Duodenal mucosa (tissue), 2 donors: ENCODE data around the gene SPATA20.

Experiments
- H3K27ac ChIP-seq: one replicate; pipeline ENCODE4 v1.7.0; 2013; ENCODE audit warnings: low read depth, low read length
- H3K27me3 ChIP-seq, 2 donors: one replicate each; pipeline ENCODE4 v1.7.0; 2013; ENCODE audit warnings: low read length in 2 of 2, control low read depth in 1 of 2; ENCODE audit not compliant: insufficient read depth in 2 of 2, control insufficient read depth in 1 of 2
- H3K36me3 ChIP-seq, 2 donors: one replicate each; pipeline ENCODE4 v1.7.0; 2013; ENCODE audit warnings: low read length in 2 of 2, control low read depth in 1 of 2; ENCODE audit not compliant: insufficient read depth in 2 of 2, control insufficient read depth in 1 of 2
- H3K4me1 ChIP-seq, 2 donors: one replicate each; pipeline ENCODE4 v1.7.0; 2013; ENCODE audit warnings: low read length in 2 of 2, control low read depth in 1 of 2; ENCODE audit not compliant: insufficient read depth in 2 of 2, control insufficient read depth in 1 of 2
- H3K4me3 ChIP-seq, 2 donors: one replicate each; pipeline ENCODE4 v1.7.0; 2013; ENCODE audit warnings: low read length in 2 of 2, low read depth in 1 of 2
- H3K9ac ChIP-seq, 2 donors: one replicate each; pipeline ENCODE4 v1.7.0; 2013; ENCODE audit warnings: low read length in 2 of 2, low read depth in 1 of 2
- H3K9me3 ChIP-seq, 2 donors: one replicate each; pipeline ENCODE4 v1.7.0; 2013; ENCODE audit warnings: low read length in 2 of 2, control low read depth in 1 of 2; ENCODE audit not compliant: control insufficient read depth in 1 of 2

SPATA20 gene

GRCh38 chr17:50547035-50547735 is at the start of gene SPATA20:
Gene SPATA20, plus strand, starts transcription at chr17:50547174. Its CDS starts 35 bp downstream, at chr17:50547209.
- Histone ChIP-seq H3K9ac (peak within 1 kb of the TSS; percentile 77 to 86), H3K27me3 (no peaks in the 10 kb centered on the region), H3K4me1 (peaks cover 33 to 34% of the 10 kb centered on the region in 2 donors), H3K9me3 (no peaks in the 10 kb centered on the region), H3K36me3 (peaks cover 0 to 9% of the 10 kb centered on the region in 2 donors), H3K27ac (peak within 1 kb of the TSS; percentile 45), H3K4me3 (peak within 1 kb of the TSS; percentile 81 to 83)

GRCh38 chr17:50498021-50498874 is 48.7 kb upstream of the SPATA20 start:
- Histone ChIP-seq H3K27me3 (no peaks in the 10 kb centered on the region), H3K4me1 (peaks cover 8 to 9% of the 10 kb centered on the region in 2 donors), H3K4me3 (no peak overlapping the region), H3K9me3 (no peaks in the 10 kb centered on the region), H3K27ac (no peak overlapping the region), H3K36me3 (no peaks in the 10 kb centered on the region), H3K9ac (no peak overlapping the region)

GRCh38 chr17:50499270-50499669 is 47.7 kb upstream of the SPATA20 start:
- no peaks in the 10 kb centered on the region for H3K36me3 ChIP-seq
- no peaks in the 10 kb centered on the region for H3K27me3 ChIP-seq
- no peak overlapping the region for H3K9ac ChIP-seq
- no peaks in the 10 kb centered on the region for H3K9me3 ChIP-seq
- H3K27ac ChIP-seq = no peak overlapping the region
- peaks cover 14 to 16% of the 10 kb centered on the region in 2 donors for H3K4me1 ChIP-seq
- H3K4me3 ChIP-seq = no peak overlapping the region

- H3K9ac ChIP-seq = no peak overlapping the region
- H3K9me3 ChIP-seq = no peaks in the 10 kb centered on the region
- no peaks in the 10 kb centered on the region for H3K27me3 ChIP-seq
- no peaks in the 10 kb centered on the region for H3K36me3 ChIP-seq
- no peak overlapping the region for H3K27ac ChIP-seq
- H3K4me3 ChIP-seq = no peak overlapping the region
- peaks cover 14 to 20% of the 10 kb centered on the region in 2 donors for H3K4me1 ChIP-seq
Measured at GRCh38 chr17:50499721-50500120, 47.3 kb upstream of the SPATA20 start.

- Histone ChIP-seq H3K36me3 (no peaks in the 10 kb centered on the region), H3K4me1 (peaks cover 23 to 29% of the 10 kb centered on the region in 2 donors), H3K9ac (no peak overlapping the region), H3K27me3 (no peaks in the 10 kb centered on the region), H3K4me3 (no peak overlapping the region), H3K27ac (no peak overlapping the region), H3K9me3 (no peaks in the 10 kb centered on the region)
Measured at GRCh38 chr17:50501054-50501453, 45.9 kb upstream of the SPATA20 start.

GRCh38 chr17:50502301-50502990 is 44.5 kb upstream of the SPATA20 start:
- H3K4me1 ChIP-seq = peaks cover 24 to 32% of the 10 kb centered on the region in 2 donors
- no peaks in the 10 kb centered on the region for H3K27me3 ChIP-seq
- no peak overlapping the region for H3K4me3 ChIP-seq
- H3K27ac ChIP-seq = no peak overlapping the region
- H3K9ac ChIP-seq = no peak overlapping the region
- H3K36me3 ChIP-seq = no peaks in the 10 kb centered on the region
- H3K9me3 ChIP-seq = no peaks in the 10 kb centered on the region

GRCh38 chr17:50505591-50506130 is 41.3 kb upstream of the SPATA20 start:
- Histone ChIP-seq H3K36me3 (no peaks in the 10 kb centered on the region), H3K4me3 (no peak overlapping the region), H3K9ac (peak overlapping the region in 1 of 2 donors; percentile 22), H3K27ac (no peak overlapping the region), H3K4me1 (peaks cover 23 to 32% of the 10 kb centered on the region in 2 donors), H3K9me3 (no peaks in the 10 kb centered on the region), H3K27me3 (no peaks in the 10 kb centered on the region)

GRCh38 chr17:50506298-50506697 is 40.7 kb upstream of the SPATA20 start:
- H3K27me3 ChIP-seq = no peaks in the 10 kb centered on the region
- no peak overlapping the region for H3K27ac ChIP-seq
- H3K4me3 ChIP-seq = no peak overlapping the region
- H3K9me3 ChIP-seq = no peaks in the 10 kb centered on the region
- peaks cover 23 to 37% of the 10 kb centered on the region in 2 donors for H3K4me1 ChIP-seq
- no peak overlapping the region for H3K9ac ChIP-seq
- H3K36me3 ChIP-seq = no peaks in the 10 kb centered on the region

GRCh38 chr17:50507871-50508572 is 39.0 kb upstream of the SPATA20 start, which contains the start of gene MYCBPAP:
Gene MYCBPAP, plus strand, starts transcription at chr17:50508439. Its CDS starts 236 bp downstream, at chr17:50508675.
- H3K4me3 ChIP-seq = peak within 1 kb of the TSS; percentile 59 to 70
- no peaks in the 10 kb centered on the region for H3K27me3 ChIP-seq
- H3K4me1 ChIP-seq = peaks cover 28 to 43% of the 10 kb centered on the region in 2 donors
- no peaks in the 10 kb centered on the region for H3K36me3 ChIP-seq
- H3K27ac ChIP-seq = peak within 1 kb of the TSS; percentile 50
- no peaks in the 10 kb centered on the region for H3K9me3 ChIP-seq
- peak within 1 kb of the TSS; percentile 35 to 59 for H3K9ac ChIP-seq
